Hematopoietic multipotent progenitor cell (in vitro differentiated cells): ENCODE measurements around the gene SARM1. TPM values are rescaled to one million over a fixed set of nuclear protein-coding genes. Genes with fewer than 3 reads are reported as not detected.
A peak's percentile ranks its signal among the peaks of the same experiment; 100 is the strongest.
"Not testable (repeated sequence)": the region's sequence is repeated elsewhere in the genome, so short reads cannot be mapped to it uniquely, and the experiment has no call there.

Source experiments
- DNase-seq, 3 donors: peaks; one replicate each; pipeline ENCODE4 v3.0.0-alpha.2; 2011 to 2015; ENCODE audit warnings: low read depth in 2 of 3, low spot score in 2 of 3
- total RNA-seq: library from RNA; depleted of rRNA; stranded (reverse); fragments of >200 nt; gene quantifications from one replicate; pipeline ENCODE4 v1.2.3, GENCODE V29; 2012

SARM1 gene
- total RNA-seq, 1 donor: 32.3 TPM

DNA sequence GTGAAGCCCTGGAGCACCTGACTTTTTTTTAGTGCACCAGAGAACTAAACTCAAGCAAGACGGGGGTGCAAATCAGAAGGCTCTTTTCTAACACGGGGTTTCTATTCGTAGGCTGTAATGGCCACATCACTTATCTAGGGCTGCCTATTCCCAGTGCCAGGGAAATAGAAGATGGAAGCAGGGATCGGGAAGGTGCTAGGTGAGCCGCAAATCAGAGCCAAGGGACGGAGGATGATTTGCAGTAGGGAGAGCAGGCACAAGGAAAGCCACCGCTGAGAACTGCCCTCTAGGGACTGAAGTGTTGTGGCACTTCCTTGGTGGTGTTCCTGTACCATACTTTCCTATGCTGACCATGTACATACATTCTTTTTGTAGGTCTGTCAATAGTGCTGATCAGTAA lies 42.3 kb downstream of the SARM1 start:
- no peak for DNase-seq

DNA sequence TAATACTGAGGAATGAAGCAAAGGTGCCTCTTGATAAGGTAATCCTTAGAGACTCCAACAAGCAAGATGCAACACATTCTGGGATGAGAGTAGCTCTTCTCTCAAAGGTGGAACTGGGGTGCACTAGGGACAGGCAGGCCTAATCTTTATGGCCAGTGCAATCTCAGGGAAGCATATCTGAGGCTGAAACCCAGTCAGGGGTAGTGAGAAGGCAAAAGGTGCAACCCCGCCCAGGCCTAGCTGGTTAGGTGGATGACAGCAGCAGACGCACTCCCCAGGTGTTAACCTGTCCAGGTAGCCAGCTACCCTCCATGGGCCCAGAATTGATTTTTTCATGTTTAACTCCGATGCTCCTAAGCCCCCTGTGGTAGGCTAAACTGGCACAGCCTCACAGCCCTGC lies 44.4 kb downstream of the SARM1 start:
- DNase-seq: no peak

DNA sequence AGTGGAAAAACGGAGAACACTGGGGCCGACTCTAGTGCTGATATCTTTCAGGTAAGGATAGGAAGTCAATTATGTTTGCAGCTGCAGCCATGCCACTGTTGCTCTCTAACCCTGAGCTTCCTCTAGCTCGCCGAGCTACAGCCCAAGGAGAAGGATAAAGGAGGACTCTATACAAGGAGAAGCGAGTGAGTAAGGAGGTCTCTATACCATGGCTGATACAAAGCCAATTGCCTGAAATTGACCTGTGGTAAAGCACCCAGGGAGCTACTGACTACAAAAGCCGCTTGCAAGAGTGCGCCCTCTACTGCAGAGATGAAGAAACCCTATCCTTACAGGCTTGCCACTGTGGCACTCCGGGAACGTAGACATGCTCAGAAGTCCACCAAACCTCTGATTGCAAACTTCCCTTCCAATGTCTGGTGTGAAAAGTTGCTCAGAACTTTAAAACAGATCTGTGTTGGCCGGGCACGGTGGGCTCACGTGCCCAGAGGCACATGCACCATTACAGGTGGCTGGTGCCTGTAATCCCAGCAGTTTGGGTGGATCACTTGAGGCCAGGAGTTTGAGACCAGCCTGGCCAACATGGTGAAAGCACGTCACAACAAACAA lies 45.3 kb downstream of the SARM1 start:
- peak; percentile 19 to 73 (median 53) for DNase-seq

DNA sequence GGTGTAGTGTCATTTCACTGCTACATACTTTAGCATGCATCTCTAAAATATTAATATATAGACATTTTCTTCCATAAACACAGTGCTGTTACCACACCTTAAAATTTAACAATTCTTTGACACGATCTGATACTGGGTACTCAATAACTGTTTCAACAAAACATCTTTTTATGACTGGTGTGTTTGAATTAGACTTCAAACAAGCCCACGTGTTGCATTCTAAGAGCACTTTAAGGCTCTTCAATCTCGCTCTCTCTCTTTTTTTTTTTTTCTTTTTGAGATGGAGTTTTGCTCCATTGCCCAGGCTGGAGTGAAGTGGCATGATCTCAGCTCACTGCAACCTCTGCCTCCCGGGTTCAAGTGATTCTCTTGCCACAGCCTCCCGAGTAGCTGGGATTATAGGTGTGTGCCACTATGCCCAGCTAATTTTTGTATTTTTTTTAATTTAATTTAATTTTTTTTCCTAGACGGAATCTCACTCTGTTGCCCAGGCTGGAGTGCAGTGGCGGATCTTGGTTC lies 50.4 kb downstream of the SARM1 start:
- DNase-seq: no peak

GRCh38 chr17:28425206-28425605 lies 53.7 kb downstream of the SARM1 start:
- no peak for DNase-seq

DNA sequence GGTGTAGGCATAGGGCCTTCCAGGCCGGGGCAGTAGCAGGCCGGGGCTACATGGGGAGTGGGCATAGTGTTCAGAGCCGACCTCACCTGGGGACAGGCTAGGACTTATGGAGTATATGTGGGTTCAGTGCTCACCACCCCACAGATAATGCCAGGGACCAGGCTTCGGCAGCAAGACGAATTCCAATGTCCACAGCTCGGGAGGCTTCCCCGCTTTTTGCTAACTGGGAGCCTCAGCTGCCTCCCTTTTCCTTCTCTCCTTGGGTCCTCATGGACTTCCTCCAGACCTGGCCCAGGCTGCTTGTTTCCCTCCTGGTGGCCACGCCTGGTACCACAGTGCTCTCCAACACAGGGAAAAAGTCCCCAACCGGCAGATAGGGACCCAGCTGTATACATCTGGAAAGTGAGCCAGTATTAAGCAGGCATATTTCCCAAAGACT lies 54.6 kb downstream of the SARM1 start:
- DNase-seq: no peak

GRCh38 chr17:28427371-28427770 lies 55.9 kb downstream of the SARM1 start:
- DNase-seq: no peak

GRCh38 chr17:28427982-28428381 lies 56.5 kb downstream of the SARM1 start:
- DNase-seq: not testable (repeated sequence)

GRCh38 chr17:28433721-28434120 lies 62.2 kb downstream of the SARM1 start:
- no peak for DNase-seq

DNA sequence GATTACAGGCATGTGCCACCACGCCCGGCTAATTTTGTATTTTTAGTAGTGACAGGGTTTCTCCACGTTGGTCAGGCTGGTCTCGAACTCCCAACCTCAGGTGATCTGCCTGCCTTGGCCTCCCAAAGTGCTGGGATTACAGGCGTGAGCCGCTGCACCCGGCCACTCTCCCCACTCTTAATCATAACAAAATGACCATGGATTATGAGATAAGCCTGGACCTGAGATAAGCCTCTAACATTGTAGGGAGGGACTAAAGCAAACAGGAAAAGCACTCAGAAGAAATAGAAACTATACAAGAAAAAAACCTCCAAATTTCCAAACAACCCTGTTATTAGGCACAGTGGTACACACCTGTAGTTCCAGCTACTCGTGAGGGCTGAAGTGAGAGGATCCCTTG lies 62.8 kb downstream of the SARM1 start:
- DNase-seq: not testable (repeated sequence)

DNA sequence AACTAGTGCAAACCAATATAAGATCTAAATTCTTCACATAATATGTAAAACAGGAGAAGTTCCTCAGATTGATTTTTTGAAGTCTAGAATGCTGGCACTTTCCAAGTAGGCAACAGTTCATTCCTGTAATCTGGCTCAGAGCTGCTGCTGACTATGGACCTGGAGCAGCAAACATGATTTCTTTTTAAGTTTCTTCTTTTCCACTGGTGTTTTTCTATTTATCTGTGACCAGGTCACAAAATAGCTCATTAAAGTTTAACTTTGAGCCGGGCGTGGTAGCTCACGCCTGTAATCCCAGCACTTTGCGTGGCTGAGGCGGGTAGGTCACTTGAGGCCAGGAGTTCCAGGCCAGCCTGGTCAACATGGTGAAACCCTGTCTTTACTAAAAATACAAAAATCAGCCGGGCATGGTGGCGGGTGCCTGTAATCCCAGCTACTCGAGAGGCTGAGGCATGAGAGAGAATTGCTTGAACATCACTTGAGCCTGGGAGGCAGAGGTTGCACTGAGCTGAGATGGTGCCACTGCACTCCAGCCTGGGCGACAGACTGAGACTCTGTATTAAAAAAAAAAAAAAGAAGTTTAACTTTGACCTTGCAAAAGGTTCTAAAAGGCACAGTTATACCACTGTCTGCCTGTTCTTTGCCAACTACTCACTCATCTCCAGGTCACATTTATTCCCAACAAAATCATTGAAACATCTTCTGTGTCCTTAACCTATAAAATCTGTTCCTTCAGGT lies 72.6 kb downstream of the SARM1 start:
- no peak for DNase-seq

DNA sequence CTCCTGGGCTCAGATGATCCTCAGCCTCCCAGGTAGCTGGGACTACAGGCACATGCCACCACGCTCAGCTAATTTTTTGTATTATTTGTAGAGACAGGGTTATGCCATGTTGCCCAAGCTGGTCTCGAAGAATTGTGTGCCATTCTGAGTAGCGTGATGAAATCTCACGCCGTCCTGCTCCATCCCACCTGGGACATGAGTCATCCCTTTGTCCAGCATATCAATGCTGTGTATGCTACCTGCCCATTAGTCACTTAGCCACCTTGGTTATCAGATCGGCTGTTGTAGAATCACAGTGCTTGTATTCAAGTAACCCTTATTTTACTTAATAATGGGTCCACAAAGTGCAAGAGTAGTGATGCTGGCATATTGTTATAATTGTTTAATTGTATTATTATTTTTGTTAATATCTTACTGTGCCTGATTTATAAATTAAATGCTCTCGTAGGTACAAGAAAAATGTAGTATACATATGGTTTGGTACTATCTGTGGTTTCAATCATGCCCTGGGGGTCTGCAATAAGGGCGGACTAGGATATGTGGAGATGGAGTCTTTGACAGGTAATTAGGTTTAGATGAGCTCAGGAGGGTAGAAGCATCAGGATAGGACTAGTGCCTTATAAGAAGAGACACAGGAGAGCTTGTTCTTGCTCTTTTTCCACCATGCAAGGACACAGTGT lies 75.4 kb downstream of the SARM1 start:
- DNase-seq: no peak

GRCh38 chr17:28447396-28447760 lies 75.9 kb downstream of the SARM1 start:
- DNase-seq: no peak

DNA sequence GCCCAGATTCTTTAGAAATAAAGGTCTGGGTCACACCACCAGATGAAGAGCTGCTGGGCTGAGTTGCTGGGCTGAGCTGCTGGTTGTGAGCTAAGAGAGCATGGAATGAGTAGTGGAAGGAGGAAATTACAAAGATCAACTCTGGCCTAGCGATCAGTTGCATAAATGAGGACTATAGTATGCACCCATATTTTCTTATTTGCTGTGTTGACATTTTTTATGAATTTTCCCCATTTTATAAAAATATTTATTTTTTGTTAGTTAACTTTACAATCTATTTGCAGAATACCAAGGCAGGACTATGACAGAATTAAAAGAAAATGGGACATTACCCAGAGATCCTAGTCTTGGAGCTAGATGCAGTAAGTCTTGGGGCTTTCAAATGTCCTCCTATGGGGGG lies 78.4 kb downstream of the SARM1 start:
- DNase-seq: no peak

Other genes starting within 250 kb of the SARM1 start
- 17.8 TPM for gene TMEM97, start 52.5 kb upstream of the SARM1 start, total RNA-seq
- gene IFT20, start 36.2 kb upstream of the SARM1 start, total RNA-seq: 17.5 TPM
- 22.4 TPM for gene TNFAIP1, start 35.9 kb upstream of the SARM1 start, total RNA-seq
- gene POLDIP2, start 14.2 kb upstream of the SARM1 start, total RNA-seq: 68.1 TPM
- not detected for gene SEBOX, start 6.5 kb upstream of the SARM1 start, total RNA-seq
- gene VTN, start 1.4 kb upstream of the SARM1 start, total RNA-seq: not detected
- gene SLC46A1, start 34.5 kb downstream of the SARM1 start, total RNA-seq: 3.5 TPM
- not detected for gene SLC13A2, start 102.0 kb downstream of the SARM1 start, total RNA-seq
- not detected for gene FOXN1, start 134.7 kb downstream of the SARM1 start, total RNA-seq
- gene UNC119, start 180.9 kb downstream of the SARM1 start, total RNA-seq: 12.1 TPM
- gene PIGS, start 199.8 kb downstream of the SARM1 start, total RNA-seq: 71.6 TPM
- gene ALDOC, start 205.2 kb downstream of the SARM1 start, total RNA-seq: 55.5 TPM
- 6.2 TPM for gene SPAG5, start 227.3 kb downstream of the SARM1 start, total RNA-seq
- gene RSKR, start 242.5 kb downstream of the SARM1 start, total RNA-seq: 8.1 TPM